Stimulated activated naive CD8-positive, alpha-beta T cell treated with anti-CD3 and anti-CD28 coated beads, Interleukin-15, amount 100 ng/mL, for 72 hours (primary cell): ENCODE results near the gene VPS13D.
"Not testable (repeated sequence)": the region's sequence is repeated elsewhere in the genome, so short reads cannot be mapped to it uniquely, and the experiment has no call there.

Source experiments
- ATAC-seq: fragments of 150-1000 bp; cut with Tn5 transposase; 2 replicates; pipeline ENCODE4 v1.10.0; 2021; ENCODE audit warnings: mild to moderate bottlenecking, moderate library complexity
- DNase-seq, 2 donors: peaks; one replicate each; pipeline ENCODE4 v3.0.0; 2021 to 2022
- H3K27ac Mint-ChIP-seq, 2 donors: one replicate each; pipeline ENCODE4 v1.8.0; 2022; ENCODE audit warnings: mild to moderate bottlenecking in 2 of 2, mixed read lengths in 2 of 2, moderate library complexity in 2 of 2
- H3K27me3 Mint-ChIP-seq: one replicate; pipeline ENCODE4 v1.8.0; 2022; ENCODE audit warnings: mixed read lengths
- H3K4me1 Mint-ChIP-seq: one replicate; pipeline ENCODE4 v1.8.0; 2022; ENCODE audit warnings: mild to moderate bottlenecking, mixed read lengths
- H3K4me3 Mint-ChIP-seq, 2 donors: one replicate each; pipeline ENCODE4 v1.8.0; 2022; ENCODE audit warnings: mild to moderate bottlenecking in 2 of 2, mixed read lengths in 2 of 2, moderate library complexity in 1 of 2
- H3K9me3 Mint-ChIP-seq, 2 donors: one replicate each; pipeline ENCODE4 v1.8.0; 2022; ENCODE audit warnings: mixed read lengths in 2 of 2

VPS13D gene

GRCh38 chr1:12511516-12512468 lies 282.0 kb downstream of the VPS13D start:
- Mint-ChIP-seq H3K27me3 (no peaks in the 10 kb centered on the region), H3K9me3 (peaks cover 0 to 6% of the 10 kb centered on the region in 2 donors), H3K4me1 (peaks cover 85% of the 10 kb centered on the region), H3K27ac (peak overlapping the region; percentile 74 to 89), H3K4me3 (peak overlapping the region; percentile 72 to 84)
- ATAC-seq (no peak), DNase-seq (no peak)

- ATAC-seq (no peak), DNase-seq (no peak)
- H3K4me1 Mint-ChIP-seq: peaks cover 85% of the 10 kb centered on the region
- H3K27ac Mint-ChIP-seq: no peak overlapping the region
- H3K4me3 Mint-ChIP-seq: no peak overlapping the region
- peaks cover 0 to 6% of the 10 kb centered on the region in 2 donors for H3K9me3 Mint-ChIP-seq
- H3K27me3 Mint-ChIP-seq: no peaks in the 10 kb centered on the region
These were observed 283.4 kb downstream of the VPS13D start for GRCh38 chr1:12513181-12513580.

GRCh38 chr1:12514590-12514989 lies 284.8 kb downstream of the VPS13D start:
- DNase-seq (no peak), ATAC-seq (no peak)
- H3K27ac Mint-ChIP-seq: no peak overlapping the region
- peaks cover 85% of the 10 kb centered on the region for H3K4me1 Mint-ChIP-seq
- H3K9me3 Mint-ChIP-seq: peaks cover 0 to 6% of the 10 kb centered on the region in 2 donors
- no peak overlapping the region for H3K4me3 Mint-ChIP-seq
- H3K27me3 Mint-ChIP-seq: no peaks in the 10 kb centered on the region

- ATAC-seq (no peak), DNase-seq (no peak)
- Mint-ChIP-seq H3K4me3 (no peak overlapping the region), H3K4me1 (peaks cover 85% of the 10 kb centered on the region), H3K27ac (no peak overlapping the region), H3K9me3 (peaks cover 0 to 6% of the 10 kb centered on the region in 2 donors), H3K27me3 (no peaks in the 10 kb centered on the region)
These were observed 285.4 kb downstream of the VPS13D start for GRCh38 chr1:12515234-12515633.

- Mint-ChIP-seq H3K4me3 (no peak overlapping the region), H3K27ac (peak overlapping the region in 1 of 2 donors; percentile 15), H3K27me3 (no peaks in the 10 kb centered on the region), H3K4me1 (peaks cover 80% of the 10 kb centered on the region), H3K9me3 (peaks cover 0 to 6% of the 10 kb centered on the region in 2 donors)
- ATAC-seq: no peak
- DNase-seq: no peak
These were observed 286.9 kb downstream of the VPS13D start for GRCh38 chr1:12516741-12517140.

- peak overlapping the region; percentile 60 to 75 for H3K4me3 Mint-ChIP-seq
- DNase-seq: peak; percentile 65 to 75
- peaks cover 58% of the 10 kb centered on the region for H3K4me1 Mint-ChIP-seq
- peak overlapping the region; percentile 42 to 94 for H3K27ac Mint-ChIP-seq
- no peaks in the 10 kb centered on the region for H3K27me3 Mint-ChIP-seq
- H3K9me3 Mint-ChIP-seq: no peaks in the 10 kb centered on the region
- peak; percentile 99 for ATAC-seq
These were observed 289.3 kb downstream of the VPS13D start for GRCh38 chr1:12518931-12519692.

GRCh38 chr1:12519693-12520364 lies 290.0 kb downstream of the VPS13D start:
- DNase-seq: no peak
- no peak for ATAC-seq
- no peak overlapping the region for H3K4me3 Mint-ChIP-seq
- H3K27ac Mint-ChIP-seq: peak overlapping the region in 1 of 2 donors; percentile 1
- H3K4me1 Mint-ChIP-seq: peaks cover 52% of the 10 kb centered on the region
- no peaks in the 10 kb centered on the region for H3K9me3 Mint-ChIP-seq
- H3K27me3 Mint-ChIP-seq: no peaks in the 10 kb centered on the region

- Mint-ChIP-seq H3K9me3 (no peaks in the 10 kb centered on the region), H3K27ac (no peak overlapping the region), H3K4me3 (no peak overlapping the region), H3K4me1 (peaks cover 55% of the 10 kb centered on the region), H3K27me3 (no peaks in the 10 kb centered on the region)
- DNase-seq (no peak), ATAC-seq (no peak)
These were observed 291.3 kb downstream of the VPS13D start for GRCh38 chr1:12521096-12521495.

- peaks cover 41% of the 10 kb centered on the region for H3K4me1 Mint-ChIP-seq
- not testable (repeated sequence) for ATAC-seq, H3K4me3 Mint-ChIP-seq, H3K27ac Mint-ChIP-seq, H3K9me3 Mint-ChIP-seq, DNase-seq, H3K27me3 Mint-ChIP-seq
These were observed 292.9 kb downstream of the VPS13D start for GRCh38 chr1:12522780-12523179.

GRCh38 chr1:12524266-12524665 lies 294.4 kb downstream of the VPS13D start:
- Mint-ChIP-seq H3K4me3 (no peak overlapping the region), H3K9me3 (no peaks in the 10 kb centered on the region), H3K27ac (no peak overlapping the region), H3K4me1 (peaks cover 32% of the 10 kb centered on the region), H3K27me3 (no peaks in the 10 kb centered on the region)
- DNase-seq (no peak), ATAC-seq (no peak)

- Mint-ChIP-seq H3K27me3 (no peaks in the 10 kb centered on the region), H3K9me3 (no peaks in the 10 kb centered on the region), H3K4me1 (peaks cover 28% of the 10 kb centered on the region), H3K27ac (peak overlapping the region in 1 of 2 donors; percentile 14), H3K4me3 (no peak overlapping the region)
- ATAC-seq: no peak
- no peak for DNase-seq
These were observed 295.7 kb downstream of the VPS13D start for GRCh38 chr1:12525311-12526181.

- ATAC-seq: no peak
- no peak overlapping the region for H3K27ac Mint-ChIP-seq
- H3K4me1 Mint-ChIP-seq: peaks cover 26% of the 10 kb centered on the region
These were observed 297.7 kb downstream of the VPS13D start for GRCh38 chr1:12527564-12527963.

GRCh38 chr1:12528021-12528852 lies 298.4 kb downstream of the VPS13D start:
- H3K4me3 Mint-ChIP-seq: no peak overlapping the region
- H3K27me3 Mint-ChIP-seq: no peaks in the 10 kb centered on the region
- no peak for DNase-seq
- H3K27ac Mint-ChIP-seq: no peak overlapping the region
- no peaks in the 10 kb centered on the region for H3K9me3 Mint-ChIP-seq
- peaks cover 26% of the 10 kb centered on the region for H3K4me1 Mint-ChIP-seq
- no peak for ATAC-seq

More at GRCh38 chr1:12527564-12527963, 297.7 kb downstream of the VPS13D start:
- DNase-seq: no peak
- no peaks in the 10 kb centered on the region for H3K9me3 Mint-ChIP-seq
- H3K27me3 Mint-ChIP-seq: no peaks in the 10 kb centered on the region
- H3K4me3 Mint-ChIP-seq: no peak overlapping the region

- Mint-ChIP-seq H3K27me3 (no peaks in the 10 kb centered on the region), H3K4me3 (no peak overlapping the region), H3K4me1 (peaks cover 32% of the 10 kb centered on the region), H3K27ac (peak overlapping the region in 1 of 2 donors; percentile 72), H3K9me3 (no peaks in the 10 kb centered on the region)
- ATAC-seq (no peak), DNase-seq (no peak)
These were observed 299.9 kb downstream of the VPS13D start for GRCh38 chr1:12529640-12530174.
